CD4-positive, alpha-beta memory T cell (primary cell): ENCODE results near the gene CTNND2. TPM values are rescaled to one million over a fixed set of nuclear protein-coding genes. Genes with fewer than 3 reads are reported as not detected.

Source experiments
- CTCF ChIA-PET: fragments of 350-600 bp; sonication (Branson Sonifier 250); formaldehyde crosslinking; loops from one replicate; lab custom pipeline; 2021; ENCODE audit warnings: inconsistent platforms; ENCODE audit not compliant: partially characterized antibody; lab: Charles Lee
- POLR2A ChIA-PET: fragments of 350-600 bp; sonication (Branson Sonifier 250); formaldehyde crosslinking; loops from one replicate; lab custom pipeline; 2021; ENCODE audit not compliant: partially characterized antibody; lab: Charles Lee
- DNase-seq, 5 donors: peaks; one replicate each; pipeline versions ENCODE4 v3.0.0 to v3.0.0-alpha.2; 2020 to 2022; ENCODE audit warnings: mixed read lengths in 1 of 5
- H3K27ac ChIP-seq: one replicate; pipeline ENCODE4 v1.7.0; 2013; ENCODE audit warnings: low read depth, low read length
- H3K27me3 ChIP-seq: 2 replicates; pipeline ENCODE4 v1.7.0; 2013; ENCODE audit warnings: mild to moderate bottlenecking, low read length, moderate library complexity; ENCODE audit not compliant: insufficient read depth
- H3K36me3 ChIP-seq: 2 replicates; pipeline ENCODE4 v1.7.0; 2013; ENCODE audit warnings: mild to moderate bottlenecking, low read length, moderate library complexity; ENCODE audit not compliant: insufficient read depth
- H3K4me1 ChIP-seq: 2 replicates; pipeline ENCODE4 v1.7.0; 2013; ENCODE audit warnings: mild to moderate bottlenecking, low read length, moderate library complexity; ENCODE audit not compliant: insufficient read depth
- H3K4me3 ChIP-seq, 2 donors: one replicate each; pipeline ENCODE4 v1.7.0; 2013; ENCODE audit warnings: low read length in 2 of 2, mild to moderate bottlenecking in 1 of 2
- H3K9me3 ChIP-seq, 2 donors: one replicate each; pipeline ENCODE4 v1.7.0; 2013; ENCODE audit warnings: low read length in 2 of 2, control low read depth in 1 of 2; ENCODE audit not compliant: control insufficient read depth in 1 of 2
- H3K27ac Mint-ChIP-seq, 7 donors: one replicate each; pipeline ENCODE4 v1.8.0; 2020 to 2021; ENCODE audit warnings: mixed read lengths in 7 of 7, mild to moderate bottlenecking in 6 of 7, inconsistent platforms in 3 of 7, moderate library complexity in 3 of 7
- H3K27me3 Mint-ChIP-seq, 2 donors: one replicate each; pipeline ENCODE4 v1.8.0; 2020 to 2021; ENCODE audit warnings: mixed read lengths in 2 of 2
- H3K36me3 Mint-ChIP-seq, 2 donors: one replicate each; pipeline ENCODE4 v1.8.0; 2020 to 2021; ENCODE audit warnings: mixed read lengths in 2 of 2, inconsistent platforms in 1 of 2, mild to moderate bottlenecking in 1 of 2
- H3K4me1 Mint-ChIP-seq, 4 donors: one replicate each; pipeline ENCODE4 v1.8.0; 2020 to 2021; ENCODE audit warnings: mixed read lengths in 4 of 4, mild to moderate bottlenecking in 1 of 4
- H3K4me3 Mint-ChIP-seq, 8 donors: one replicate each; pipeline ENCODE4 v1.8.0; 2020 to 2021; ENCODE audit warnings: mixed read lengths in 8 of 8, mild to moderate bottlenecking in 7 of 8, moderate library complexity in 6 of 8, inconsistent platforms in 3 of 8
- H3K9me3 Mint-ChIP-seq, 8 donors: one replicate each; pipeline ENCODE4 v1.8.0; 2020 to 2021; ENCODE audit warnings: mixed read lengths in 8 of 8, mild to moderate bottlenecking in 5 of 8, inconsistent platforms in 3 of 8, moderate library complexity in 1 of 8
- intact Hi-C: fragments of 100-400 bp; cut with micrococcal nuclease; formaldehyde crosslinking; loops from one replicate; pipeline ENCODE4 v1.15.1; 2023
- polyA plus RNA-seq, 2 donors: library from polyadenylated mRNA; unstranded; fragments of 300-500 nt; fragmentation: Illumina TruSeq; gene quantifications; one replicate each; pipeline ENCODE4 v1.2.3, GENCODE V29; 2021
- total RNA-seq, 2 experiments: library from RNA; stranded (reverse); gene quantifications; one replicate each; pipeline ENCODE4 v1.2.3, GENCODE V29; 2021

Gene CTNND2
- total and polyA plus RNA-seq, 4 experiments from 2014 or later = 0.65 TPM; not detected in 3

DNA sequence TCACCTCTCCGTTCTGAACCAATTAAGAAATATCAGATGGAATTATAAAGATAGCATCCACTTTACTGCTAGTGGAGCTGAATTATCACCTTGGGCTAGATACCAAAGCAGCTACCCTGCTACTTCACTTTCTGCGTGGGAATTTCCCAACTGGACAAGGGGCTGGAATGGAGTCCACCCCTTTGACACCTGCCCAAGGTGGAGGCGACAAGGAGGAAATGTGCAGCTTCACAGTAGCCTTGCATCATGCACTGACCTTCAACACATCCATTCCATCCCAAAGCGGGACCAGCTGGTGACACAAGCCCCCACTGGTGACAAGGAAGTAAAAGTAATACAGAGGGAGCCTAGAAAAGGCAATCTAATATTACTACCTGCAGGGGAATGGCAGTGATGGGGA is 30.7 kb downstream of the CTNND2 start:
- POLR2A ChIA-PET = no interaction called here
- intact Hi-C loops = no loop called here
- Histone ChIP-seq H3K9me3 (no peaks in the 10 kb centered on the region), H3K4me3 (no peak overlapping the region), H3K27me3 (no peaks in the 10 kb centered on the region), H3K4me1 (no peaks in the 10 kb centered on the region), H3K27ac (no peak overlapping the region), H3K36me3 (no peaks in the 10 kb centered on the region)
- H3K4me1 Mint-ChIP-seq = no peaks in the 10 kb centered on the region
- no peaks in the 10 kb centered on the region for H3K27me3 Mint-ChIP-seq
- no peak for DNase-seq
- no peak overlapping the region for H3K27ac Mint-ChIP-seq
- CTCF ChIA-PET = no interaction called here
- H3K4me3 Mint-ChIP-seq = no peak overlapping the region
- peaks cover 0 to 9% (median 3%) of the 10 kb centered on the region in 8 donors for H3K9me3 Mint-ChIP-seq
- H3K36me3 Mint-ChIP-seq = no peaks in the 10 kb centered on the region

DNA sequence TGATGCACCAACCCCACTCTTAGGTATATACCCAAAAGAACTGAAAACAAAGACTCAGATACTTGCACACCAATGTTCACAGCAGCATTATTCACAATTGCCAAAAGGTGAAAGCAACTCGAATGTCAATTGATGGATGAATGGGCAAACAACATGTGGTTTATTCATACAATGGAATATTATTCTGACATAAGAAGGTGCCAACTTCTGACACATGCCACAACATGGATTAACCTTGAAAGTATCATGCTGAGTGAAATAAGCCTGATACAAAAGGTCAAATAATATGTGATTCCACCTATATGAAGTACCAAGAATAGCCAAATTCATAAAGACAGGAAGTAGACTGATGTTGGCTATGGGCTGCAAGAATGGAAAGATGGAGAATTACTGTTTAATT is 35.0 kb downstream of the CTNND2 start:
- no peaks in the 10 kb centered on the region for H3K36me3 ChIP-seq
- ChIA-PET CTCF (no interaction called here), POLR2A (no interaction called here)
- no peaks in the 10 kb centered on the region for H3K4me1 Mint-ChIP-seq
- H3K36me3 Mint-ChIP-seq = no peaks in the 10 kb centered on the region
- H3K27ac Mint-ChIP-seq = no peak overlapping the region
- H3K9me3 Mint-ChIP-seq = peaks cover 0 to 18% (median 5%) of the 10 kb centered on the region in 8 donors
- no peaks in the 10 kb centered on the region for H3K4me1 ChIP-seq
- no peaks in the 10 kb centered on the region for H3K27me3 ChIP-seq
- H3K27ac ChIP-seq = no peak overlapping the region
- H3K27me3 Mint-ChIP-seq = no peaks in the 10 kb centered on the region
- no peak overlapping the region for H3K4me3 ChIP-seq
- DNase-seq = no peak
- intact Hi-C loops = no loop called here
- H3K4me3 Mint-ChIP-seq = no peak overlapping the region
- no peaks in the 10 kb centered on the region for H3K9me3 ChIP-seq

DNA sequence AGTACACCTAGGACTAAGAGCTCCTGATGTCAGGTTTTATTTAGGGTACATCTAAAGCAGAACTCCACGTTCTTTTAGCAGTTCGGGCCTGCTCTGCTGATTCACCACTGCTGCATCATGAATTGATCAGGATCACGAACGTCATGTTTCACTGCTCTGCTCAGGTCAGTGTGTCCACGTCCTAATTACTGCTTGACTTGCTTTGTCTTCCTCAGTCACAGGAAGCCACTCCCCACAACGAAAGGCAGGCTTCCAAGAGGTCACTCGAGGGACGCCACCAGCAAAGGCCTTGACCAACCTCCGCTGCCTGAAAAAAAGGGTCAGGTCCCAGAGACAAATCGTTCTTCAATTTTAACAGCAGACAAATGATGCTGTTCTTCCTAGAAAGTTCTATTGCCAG is 40.3 kb downstream of the CTNND2 start:
- Mint-ChIP-seq H3K4me3 (no peak overlapping the region), H3K27ac (no peak overlapping the region), H3K9me3 (peaks cover 0 to 11% (median 2%) of the 10 kb centered on the region in 8 donors), H3K36me3 (no peaks in the 10 kb centered on the region), H3K4me1 (no peaks in the 10 kb centered on the region), H3K27me3 (no peaks in the 10 kb centered on the region)
- ChIA-PET CTCF (no interaction called here), POLR2A (no interaction called here)
- Histone ChIP-seq H3K4me3 (no peak overlapping the region), H3K4me1 (no peaks in the 10 kb centered on the region), H3K27ac (no peak overlapping the region), H3K27me3 (no peaks in the 10 kb centered on the region), H3K9me3 (no peaks in the 10 kb centered on the region), H3K36me3 (no peaks in the 10 kb centered on the region)
- intact Hi-C loops = no loop called here
- DNase-seq = no peak

DNA sequence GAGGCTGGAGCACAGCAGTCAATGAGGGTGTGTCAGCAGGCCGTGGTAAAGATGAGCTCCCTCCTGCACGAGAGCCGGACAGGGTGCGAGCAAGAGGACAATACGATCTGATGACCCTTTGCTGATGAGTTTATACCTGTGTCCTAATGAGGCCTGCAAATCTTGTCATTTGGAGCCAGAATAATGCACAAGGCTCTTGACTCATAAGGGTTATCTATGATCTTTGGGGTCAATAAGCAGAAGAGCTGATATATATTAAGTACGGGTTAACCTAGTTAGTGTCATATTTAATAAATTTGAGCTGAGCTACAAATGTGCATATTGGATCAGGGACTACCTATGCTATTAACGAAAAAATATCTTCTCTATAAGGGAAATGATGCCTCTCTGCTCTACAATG is 46.9 kb downstream of the CTNND2 start:
- Mint-ChIP-seq H3K27ac (no peak overlapping the region), H3K36me3 (no peaks in the 10 kb centered on the region), H3K27me3 (no peaks in the 10 kb centered on the region), H3K4me3 (no peak overlapping the region), H3K9me3 (peaks cover 0 to 12% (median 0%) of the 10 kb centered on the region in 8 donors), H3K4me1 (no peaks in the 10 kb centered on the region)
- Histone ChIP-seq H3K9me3 (no peaks in the 10 kb centered on the region), H3K27ac (no peak overlapping the region), H3K4me1 (no peaks in the 10 kb centered on the region), H3K4me3 (no peak overlapping the region), H3K36me3 (no peaks in the 10 kb centered on the region), H3K27me3 (no peaks in the 10 kb centered on the region)
- no peak for DNase-seq
- ChIA-PET POLR2A (no interaction called here), CTCF (no interaction called here)
- intact Hi-C loops = no loop called here

DNA sequence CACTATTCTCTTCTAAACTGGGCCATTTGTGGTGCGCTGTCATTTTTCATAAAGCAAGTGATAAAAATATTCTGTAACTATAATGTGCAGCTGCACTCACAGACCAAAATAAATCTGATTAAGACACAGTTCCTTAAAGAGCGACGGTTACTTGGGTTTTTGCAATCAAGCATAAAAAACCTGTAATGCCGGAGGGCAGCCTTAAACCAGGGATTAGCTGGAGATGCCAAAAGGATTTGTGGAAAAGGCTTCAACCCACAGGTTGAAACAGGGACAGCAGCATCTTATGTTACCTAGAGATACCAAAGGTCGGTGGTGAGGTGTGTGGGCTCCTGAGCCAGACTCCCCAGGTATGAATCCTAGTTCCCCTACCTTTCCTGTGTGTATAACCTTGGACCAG is 49.3 kb downstream of the CTNND2 start:
- ChIA-PET POLR2A (no interaction called here), CTCF (no interaction called here)
- no peaks in the 10 kb centered on the region for H3K27me3 Mint-ChIP-seq
- H3K36me3 ChIP-seq = no peaks in the 10 kb centered on the region
- no peaks in the 10 kb centered on the region for H3K4me1 Mint-ChIP-seq
- H3K9me3 ChIP-seq = no peaks in the 10 kb centered on the region
- no peaks in the 10 kb centered on the region for H3K4me1 ChIP-seq
- no peak overlapping the region for H3K4me3 ChIP-seq
- no peaks in the 10 kb centered on the region for H3K27me3 ChIP-seq
- H3K9me3 Mint-ChIP-seq = peaks cover 0 to 12% (median 0%) of the 10 kb centered on the region in 8 donors
- H3K27ac ChIP-seq = no peak overlapping the region
- H3K27ac Mint-ChIP-seq = no peak overlapping the region
- H3K4me3 Mint-ChIP-seq = no peak overlapping the region
- no peaks in the 10 kb centered on the region for H3K36me3 Mint-ChIP-seq
- DNase-seq = no peak
- intact Hi-C loops = no loop called here

DNA sequence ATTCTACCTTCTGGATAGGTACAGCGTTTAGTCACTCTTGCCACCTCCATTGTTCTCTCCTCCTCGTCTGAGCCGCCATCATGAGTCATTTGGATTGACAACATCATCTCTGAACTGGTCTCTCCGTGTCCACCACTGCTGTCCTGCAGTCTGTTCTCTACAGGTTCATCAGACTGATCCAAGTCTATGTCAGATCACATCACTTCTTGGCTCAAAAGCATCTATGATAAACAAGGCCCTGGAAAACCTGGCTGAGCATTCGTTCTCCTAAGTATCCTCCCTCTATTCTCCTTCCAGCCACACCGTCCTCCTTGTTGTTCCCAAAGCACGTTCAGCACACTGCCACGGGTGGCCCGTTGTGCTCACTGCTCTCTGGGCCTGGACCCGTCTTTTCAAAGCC is 50.5 kb downstream of the CTNND2 start:
- Histone ChIP-seq H3K9me3 (no peaks in the 10 kb centered on the region), H3K4me1 (no peaks in the 10 kb centered on the region), H3K27me3 (no peaks in the 10 kb centered on the region), H3K27ac (no peak overlapping the region), H3K36me3 (no peaks in the 10 kb centered on the region), H3K4me3 (no peak overlapping the region)
- Mint-ChIP-seq H3K27ac (no peak overlapping the region), H3K9me3 (peaks cover 0 to 14% (median 0%) of the 10 kb centered on the region in 8 donors), H3K4me1 (no peaks in the 10 kb centered on the region), H3K4me3 (no peak overlapping the region), H3K36me3 (no peaks in the 10 kb centered on the region), H3K27me3 (no peaks in the 10 kb centered on the region)
- intact Hi-C loops = no loop called here
- ChIA-PET POLR2A (no interaction called here), CTCF (no interaction called here)
- DNase-seq = no peak

DNA sequence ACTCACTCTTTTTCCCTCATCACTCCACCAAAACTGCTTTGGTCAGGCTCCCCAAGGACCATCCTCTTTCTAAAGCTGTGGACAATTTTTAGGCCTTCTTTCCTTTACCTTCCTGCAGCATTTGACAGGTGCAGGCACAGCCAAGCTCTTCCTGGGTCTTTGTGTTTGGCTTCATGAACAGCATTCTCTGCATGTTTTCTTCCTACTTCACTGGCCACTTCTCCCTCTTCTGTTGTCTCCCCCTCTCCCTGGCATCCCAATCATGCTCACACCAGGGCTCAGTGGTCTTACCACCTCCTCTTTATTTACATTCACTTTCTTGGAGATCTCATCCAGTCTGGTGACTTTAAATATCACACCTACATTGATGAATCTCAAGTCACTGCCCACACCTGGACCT is 51.1 kb downstream of the CTNND2 start:
- DNase-seq = no peak
- H3K4me3 Mint-ChIP-seq = no peak overlapping the region
- H3K4me1 Mint-ChIP-seq = no peaks in the 10 kb centered on the region
- Histone ChIP-seq H3K27me3 (no peaks in the 10 kb centered on the region), H3K4me1 (no peaks in the 10 kb centered on the region), H3K27ac (no peak overlapping the region), H3K9me3 (no peaks in the 10 kb centered on the region), H3K4me3 (no peak overlapping the region), H3K36me3 (no peaks in the 10 kb centered on the region)
- no peaks in the 10 kb centered on the region for H3K27me3 Mint-ChIP-seq
- ChIA-PET POLR2A (no interaction called here), CTCF (no interaction called here)
- H3K9me3 Mint-ChIP-seq = peaks cover 0 to 14% (median under 1%) of the 10 kb centered on the region in 8 donors
- H3K27ac Mint-ChIP-seq = no peak overlapping the region
- intact Hi-C loops = no loop called here
- H3K36me3 Mint-ChIP-seq = no peaks in the 10 kb centered on the region

DNA sequence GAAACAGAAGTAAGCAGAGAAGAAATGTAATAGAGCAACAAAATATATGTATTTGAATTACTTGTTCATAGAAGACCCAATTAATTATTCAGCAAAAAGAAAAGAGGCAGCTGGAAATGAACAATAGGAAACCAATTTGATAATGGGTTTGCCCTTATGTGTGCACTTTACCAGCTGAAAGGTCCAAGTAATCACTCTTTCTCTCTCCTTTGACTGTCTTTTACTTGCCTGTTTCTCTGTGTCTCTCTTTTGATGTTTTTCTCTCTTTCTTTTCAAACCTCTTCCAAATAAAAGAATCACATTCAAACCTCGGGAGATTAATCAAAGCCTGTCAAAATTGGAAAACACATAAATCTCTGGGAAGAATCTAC is 51.5 kb downstream of the CTNND2 start:
- no peaks in the 10 kb centered on the region for H3K36me3 ChIP-seq
- no peak for DNase-seq
- H3K4me3 ChIP-seq = no peak overlapping the region
- intact Hi-C loops = no loop called here
- ChIA-PET POLR2A (no interaction called here), CTCF (no interaction called here)
- Mint-ChIP-seq H3K4me1 (no peaks in the 10 kb centered on the region), H3K9me3 (peaks cover 0 to 12% (median under 1%) of the 10 kb centered on the region in 8 donors), H3K27me3 (no peaks in the 10 kb centered on the region), H3K4me3 (no peak overlapping the region), H3K27ac (no peak overlapping the region), H3K36me3 (no peaks in the 10 kb centered on the region)
- H3K4me1 ChIP-seq = no peaks in the 10 kb centered on the region
- no peaks in the 10 kb centered on the region for H3K9me3 ChIP-seq
- no peak overlapping the region for H3K27ac ChIP-seq
- H3K27me3 ChIP-seq = no peaks in the 10 kb centered on the region
